Heart left ventricle (tissue), 13 donors: ENCODE measurements around the gene PRR5L.

Source experiments
- CTCF ChIP-seq, 12 donors: fragments of 200-600 bp; sonication (generic) in 4 of 12; IDR thresholded peaks; one replicate each; pipeline versions ENCODE4 v1.5.0 to v1.8.0; 2018 to 2022; ENCODE audit warnings: antibody characterized with exemption in 12 of 12, mild to moderate bottlenecking in 5 of 12
- POLR2A ChIP-seq, 2 donors: fragments of 450-650 bp; IDR thresholded peaks; one replicate each; pipeline ENCODE4 v1.6.1; 2017; ENCODE audit warnings: antibody characterized with exemption in 2 of 2, mild to moderate bottlenecking in 2 of 2, moderate library complexity in 2 of 2
- donor health status: ischemic (EF 13 %, LVEDD 7.1; RV severe dilation, severe dysfunction).
- donor health status: DM: no; HTN: yes; CAD: no.
- donor health status: DM: no; HTN: no; CAD: no.
- donor health status: ischemic (EF 25% LVEDD 6.9; RV normal size, moderate dysfunction).
- donor health status: ischemic (EF 25% LVEDD 5.7; RV mildly dilated, moderate dysfunction).
- donor health status: ischemic (EF 35%, LVEDD 5.7; RV mildly dilated, moderate dysfunction).
- donor health status: nonischemic (EF 11% LVEDD 7.7; RV severe dilation, severe dysfunction).
- donor health status: DM: yes; HTN: yes; CAD: no.
- donor health status: PGD.
- donor health status: ischemic (EF 29% LVEDD 5.4; RV normal size, mild dysfunction).
- donor health status: nonischemic (EF 23%, LVEDD 6.1; RV moderate dilation, normal function).

- TF ChIP-seq CTCF (IDR thresholded peaks at IDR 0.05) (no peak), POLR2A (IDR thresholded peaks at IDR 0.05) (no peak)
Observed at GRCh38 chr11:36399745-36400144, 103.7 kb downstream of the PRR5L start.
